ENCODE measurements around the gene ACOT2. TPM values are rescaled to one million over a fixed set of nuclear protein-coding genes. Genes with fewer than 3 reads are reported as not detected.

ACOT2 gene
- total and polyA plus RNA-seq, 2 donors (not counting 1 experiment from before 2014, with no cell fraction given), result 8.3 to 17.7 TPM

- no peak for TF ChIP-seq EZH2 (IDR thresholded peaks at IDR 0.05; ENCODE audit: borderline replicate concordance, insufficient read depth, low read depth, low read length, poor library complexity, severe bottlenecking)
- TF ChIP-seq, protein P1, sequence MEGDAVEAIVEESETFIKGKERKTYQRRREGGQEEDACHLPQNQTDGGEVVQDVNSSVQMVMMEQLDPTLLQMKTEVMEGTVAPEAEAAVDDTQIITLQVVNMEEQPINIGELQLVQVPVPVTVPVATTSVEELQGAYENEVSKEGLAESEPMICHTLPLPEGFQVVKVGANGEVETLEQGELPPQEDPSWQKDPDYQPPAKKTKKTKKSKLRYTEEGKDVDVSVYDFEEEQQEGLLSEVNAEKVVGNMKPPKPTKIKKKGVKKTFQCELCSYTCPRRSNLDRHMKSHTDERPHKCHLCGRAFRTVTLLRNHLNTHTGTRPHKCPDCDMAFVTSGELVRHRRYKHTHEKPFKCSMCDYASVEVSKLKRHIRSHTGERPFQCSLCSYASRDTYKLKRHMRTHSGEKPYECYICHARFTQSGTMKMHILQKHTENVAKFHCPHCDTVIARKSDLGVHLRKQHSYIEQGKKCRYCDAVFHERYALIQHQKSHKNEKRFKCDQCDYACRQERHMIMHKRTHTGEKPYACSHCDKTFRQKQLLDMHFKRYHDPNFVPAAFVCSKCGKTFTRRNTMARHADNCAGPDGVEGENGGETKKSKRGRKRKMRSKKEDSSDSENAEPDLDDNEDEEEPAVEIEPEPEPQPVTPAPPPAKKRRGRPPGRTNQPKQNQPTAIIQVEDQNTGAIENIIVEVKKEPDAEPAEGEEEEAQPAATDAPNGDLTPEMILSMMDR (IDR thresholded peaks at IDR 0.05), result no peak
- H4K20me1 ChIP-seq (ENCODE audit: control insufficient read depth, insufficient read depth, low read length, poor library complexity, severe bottlenecking), result no peaks in the 10 kb centered on the region
- intact Hi-C loops (cut with micrococcal nuclease), result no loop called here
- peaks cover 4% of the 10 kb centered on the region in 2 donors for H3K4me1 ChIP-seq (ENCODE audit: control insufficient read depth in 2 of 2, insufficient read depth in 2 of 2, low read length in 2 of 2)
- no peak overlapping the region for H3K27ac ChIP-seq (ENCODE audit: low read length in 2 of 2)
- H3K9ac ChIP-seq (ENCODE audit: low read length), result no peak overlapping the region
- WGBS (ENCODE audit: insufficient coverage), result 86% methylated on average over 4 of the region's 4 CpGs
- no peak for DNase-seq
- H3K4me1 Mint-ChIP-seq, result peaks cover 6% of the 10 kb centered on the region
- no peak for ATAC-seq (ENCODE audit: low read depth)
- H3K9me3 ChIP-seq (ENCODE audit: control extremely low read depth in 1 of 3, control insufficient read depth in 2 of 3, insufficient read depth in 1 of 3, low read length in 2 of 3), result no peaks in the 10 kb centered on the region
- H3K4me3 Mint-ChIP-seq, result no peak overlapping the region
- H3K79me2 ChIP-seq (ENCODE audit: control insufficient read depth, insufficient read depth, low read length), result no peaks in the 10 kb centered on the region
- H3K9me3 Mint-ChIP-seq (ENCODE audit: insufficient read depth), result no peaks in the 10 kb centered on the region
- H3K27me3 Mint-ChIP-seq, result peaks cover 3% of the 10 kb centered on the region
- no peak overlapping the region for H2AFZ ChIP-seq (ENCODE audit: insufficient read depth, low read depth, low read length, poor library complexity, severe bottlenecking)
- ChIA-PET CTCF (no interaction called here), POLR2A (no interaction called here)
- H3K4me2 ChIP-seq (replicated peaks; ENCODE audit: low read depth, low read length, poor library complexity, severe bottlenecking), result no peak overlapping the region
- H3K27ac Mint-ChIP-seq, result no peak overlapping the region
- no peak overlapping the region for H3K4me3 ChIP-seq (ENCODE audit: control extremely low read depth in 1 of 5, extremely low read depth in 1 of 5, insufficient read depth in 1 of 5, low read depth in 2 of 5, low read length in 4 of 5)
- H3K27me3 ChIP-seq (replicated peaks in 1 of 4; ENCODE audit: control extremely low read depth in 1 of 4, control insufficient read depth in 3 of 4, insufficient read depth in 4 of 4, low read length in 3 of 4), result peaks cover 0 to 6% (median 0%) of the 10 kb centered on the region in 4 experiments
- no peaks in the 10 kb centered on the region for H3K36me3 ChIP-seq (replicated peaks in 1 of 2; ENCODE audit: control extremely low read depth in 1 of 2, control insufficient read depth in 1 of 2, extremely low read depth in 1 of 2, insufficient read depth in 2 of 2, low read length in 1 of 2)
These were observed 47.8 kb downstream of the ACOT2 start for GRCh38 chr14:73616831-73617230.

DNA sequence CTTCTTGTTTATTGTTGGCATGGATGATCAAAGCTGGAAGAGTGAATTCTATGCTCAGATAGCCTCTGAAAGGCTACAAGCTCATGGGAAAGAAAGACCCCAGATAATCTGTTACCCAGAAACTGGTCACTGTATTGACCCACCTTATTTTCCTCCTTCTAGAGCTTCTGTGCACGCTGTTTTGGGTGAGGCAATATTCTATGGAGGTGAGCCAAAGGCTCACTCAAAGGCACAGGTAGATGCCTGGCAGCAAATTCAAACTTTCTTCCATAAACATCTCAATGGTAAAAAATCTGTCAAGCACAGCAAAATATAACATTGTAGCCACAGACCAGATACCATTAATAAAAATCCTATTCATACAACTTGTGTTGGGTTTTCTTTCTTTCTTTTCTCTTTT lies 50.5 kb downstream of the ACOT2 start:
- no peak overlapping the region for H3K9ac ChIP-seq (ENCODE audit: low read length)
- Mint-ChIP-seq H3K4me1 (no peaks in the 10 kb centered on the region), H3K27me3 (peaks cover 3% of the 10 kb centered on the region), H3K27ac (no peak overlapping the region), H3K9me3 (ENCODE audit: insufficient read depth) (no peaks in the 10 kb centered on the region), H3K4me3 (no peak overlapping the region)
- POLR2A ChIA-PET, result no interaction called here
- no peaks in the 10 kb centered on the region for H3K4me1 ChIP-seq (ENCODE audit: control insufficient read depth in 2 of 2, insufficient read depth in 2 of 2, low read length in 2 of 2)
- no peaks in the 10 kb centered on the region for H3K36me3 ChIP-seq (replicated peaks in 1 of 2; ENCODE audit: control extremely low read depth in 1 of 2, control insufficient read depth in 1 of 2, extremely low read depth in 1 of 2, insufficient read depth in 2 of 2, low read length in 1 of 2)
- H2AFZ ChIP-seq (ENCODE audit: insufficient read depth, low read depth, low read length, poor library complexity, severe bottlenecking), result no peak overlapping the region
- no peak overlapping the region for H3K27ac ChIP-seq (ENCODE audit: low read length in 2 of 2)
- CTCF ChIA-PET, result no interaction called here
- TF ChIP-seq, protein P1 (IDR thresholded peaks at IDR 0.05), result no peak
- TF ChIP-seq EZH2 (IDR thresholded peaks at IDR 0.05; ENCODE audit: borderline replicate concordance, insufficient read depth, low read depth, low read length, poor library complexity, severe bottlenecking), result no peak
- no peak overlapping the region for H3K4me2 ChIP-seq (replicated peaks; ENCODE audit: low read depth, low read length, poor library complexity, severe bottlenecking)
- ATAC-seq (ENCODE audit: low read depth) (no peak), DNase-seq (no peak)
- no peaks in the 10 kb centered on the region for H3K9me3 ChIP-seq (ENCODE audit: control extremely low read depth in 1 of 3, control insufficient read depth in 2 of 3, insufficient read depth in 1 of 3, low read length in 2 of 3)
- intact Hi-C loops (cut with micrococcal nuclease), result no loop called here
- H3K4me3 ChIP-seq (ENCODE audit: control extremely low read depth in 1 of 5, extremely low read depth in 1 of 5, insufficient read depth in 1 of 5, low read depth in 2 of 5, low read length in 4 of 5), result no peak overlapping the region
- no peaks in the 10 kb centered on the region for H3K79me2 ChIP-seq (ENCODE audit: control insufficient read depth, insufficient read depth, low read length)
- no peaks in the 10 kb centered on the region for H4K20me1 ChIP-seq (ENCODE audit: control insufficient read depth, insufficient read depth, low read length, poor library complexity, severe bottlenecking)
- H3K27me3 ChIP-seq (replicated peaks in 1 of 4; ENCODE audit: control extremely low read depth in 1 of 4, control insufficient read depth in 3 of 4, insufficient read depth in 4 of 4, low read length in 3 of 4), result no peaks in the 10 kb centered on the region
- no CpG with 5 or more reads among the region's 1 CpG for WGBS (ENCODE audit: insufficient coverage)
